BJ (cell line): ENCODE measurements around the gene KCNIP1. TPM values are rescaled to one million over a fixed set of nuclear protein-coding genes. Genes with fewer than 3 reads are reported as not detected.

ENCODE experiments used
- CTCF ChIA-PET: fragments of 350-600 bp; formaldehyde crosslinking; extraction: SDS; loops from one replicate; lab custom pipeline; 2021; ENCODE audit warnings: antibody characterized with exemption, inconsistent platforms; lab: Yijun Ruan, JAX
- POLR2A ChIA-PET: fragments of 300-600 bp; sonication (Branson Sonifier 250); formaldehyde crosslinking; extraction: SDS; loops from one replicate; lab custom pipeline; 2021; ENCODE audit warnings: antibody characterized with exemption; lab: Charles Lee
- DNase-seq: peaks from one replicate; pipeline ENCODE4 v3.0.0-alpha.2; 2011; ENCODE audit warnings: low read depth
- H3K27me3 ChIP-seq: 2 replicates; pipeline ENCODE4 v1.6.0; 2011; ENCODE audit warnings: low read length; ENCODE audit not compliant: control insufficient read depth, insufficient read depth
- H3K36me3 ChIP-seq: 2 replicates; pipeline ENCODE4 v1.5.1; 2011; ENCODE audit warnings: low read length; ENCODE audit not compliant: control insufficient read depth, insufficient read depth
- H3K4me3 ChIP-seq: 2 replicates; pipeline ENCODE4 v1.5.1; 2011; ENCODE audit warnings: low read depth, mild to moderate bottlenecking, control low read depth, low read length
- polyA plus RNA-seq: library from polyadenylated mRNA; depleted of rRNA; stranded (reverse); fragments of >200 nt; gene quantifications from 2 replicates; pipeline ENCODE4 v1.2.3, GENCODE V29; 2011
- TF ChIP-seq, protein P1 (sequence below): IDR thresholded peaks from 2 replicates; pipeline ENCODE4 v1.5.1; 2011; ENCODE audit warnings: low read depth, mild to moderate bottlenecking, control low read depth, inconsistent platforms, low read length, moderate library complexity; ENCODE audit not compliant: insufficient read depth

The KCNIP1 gene
- polyA plus RNA-seq, 1 experiment = not detected

DNA sequence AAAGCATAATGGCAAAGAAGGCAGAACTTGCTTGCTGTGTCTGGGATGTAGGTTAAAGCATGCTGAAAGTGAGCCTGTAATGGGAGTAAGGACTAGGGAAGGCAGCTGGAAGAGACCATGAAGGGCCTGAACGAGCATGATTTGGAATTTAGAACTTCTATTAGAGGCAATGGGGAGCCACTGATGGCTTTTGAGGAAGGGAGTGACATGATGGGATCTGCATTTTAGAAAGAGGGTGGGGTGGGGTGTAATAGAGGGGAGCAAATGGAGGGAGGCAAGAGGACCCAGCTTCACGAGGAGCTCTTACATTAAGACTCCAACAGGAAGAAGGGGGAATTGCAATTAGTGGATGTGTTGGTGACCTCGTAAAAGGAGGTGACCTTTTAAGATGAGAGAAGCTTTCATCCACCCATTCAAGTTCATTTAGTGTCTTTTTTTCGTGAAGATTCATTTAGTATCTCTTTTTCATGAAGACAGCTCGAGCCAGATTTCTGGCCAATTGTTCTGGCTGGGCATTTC lies 266.1 kb downstream of the KCNIP1 start:
- POLR2A ChIA-PET = no interaction called here
- CTCF ChIA-PET = interaction anchor here (2.7 kb wide), 1 partner anchor 25 kb away, joined by 11 read pairs; no protein-coding TSS in a partner anchor
- TF ChIP-seq, protein P1, sequence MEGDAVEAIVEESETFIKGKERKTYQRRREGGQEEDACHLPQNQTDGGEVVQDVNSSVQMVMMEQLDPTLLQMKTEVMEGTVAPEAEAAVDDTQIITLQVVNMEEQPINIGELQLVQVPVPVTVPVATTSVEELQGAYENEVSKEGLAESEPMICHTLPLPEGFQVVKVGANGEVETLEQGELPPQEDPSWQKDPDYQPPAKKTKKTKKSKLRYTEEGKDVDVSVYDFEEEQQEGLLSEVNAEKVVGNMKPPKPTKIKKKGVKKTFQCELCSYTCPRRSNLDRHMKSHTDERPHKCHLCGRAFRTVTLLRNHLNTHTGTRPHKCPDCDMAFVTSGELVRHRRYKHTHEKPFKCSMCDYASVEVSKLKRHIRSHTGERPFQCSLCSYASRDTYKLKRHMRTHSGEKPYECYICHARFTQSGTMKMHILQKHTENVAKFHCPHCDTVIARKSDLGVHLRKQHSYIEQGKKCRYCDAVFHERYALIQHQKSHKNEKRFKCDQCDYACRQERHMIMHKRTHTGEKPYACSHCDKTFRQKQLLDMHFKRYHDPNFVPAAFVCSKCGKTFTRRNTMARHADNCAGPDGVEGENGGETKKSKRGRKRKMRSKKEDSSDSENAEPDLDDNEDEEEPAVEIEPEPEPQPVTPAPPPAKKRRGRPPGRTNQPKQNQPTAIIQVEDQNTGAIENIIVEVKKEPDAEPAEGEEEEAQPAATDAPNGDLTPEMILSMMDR = no peak
- DNase-seq = no peak
- peaks cover 2% of the 10 kb centered on the region for H3K27me3 ChIP-seq
- H3K36me3 ChIP-seq = no peaks in the 10 kb centered on the region
- H3K4me3 ChIP-seq = no peak overlapping the region

DNA sequence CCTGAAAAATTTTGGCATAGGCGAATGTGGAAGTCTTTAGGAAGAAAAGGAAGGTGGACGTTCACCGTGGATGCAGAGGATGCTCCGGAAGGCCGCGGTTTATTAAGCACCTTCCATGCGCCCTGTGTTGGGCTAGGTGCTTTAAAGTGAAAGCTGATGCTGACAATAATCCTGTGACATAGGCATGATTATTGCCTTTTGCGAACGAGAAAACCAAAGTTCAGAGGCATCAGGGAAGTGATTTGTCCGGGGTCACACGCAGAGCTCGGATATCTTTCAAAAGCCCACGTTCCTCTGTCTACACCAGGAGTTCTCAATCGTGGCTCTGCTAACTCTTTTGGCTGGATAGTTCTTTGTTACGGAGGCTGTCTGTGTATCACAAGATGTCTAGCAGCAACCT lies 267.7 kb downstream of the KCNIP1 start:
- Histone ChIP-seq H3K36me3 (no peaks in the 10 kb centered on the region), H3K4me3 (no peak overlapping the region), H3K27me3 (peaks cover 2% of the 10 kb centered on the region)
- TF ChIP-seq, protein P1 = no peak
- CTCF ChIA-PET = interaction anchor here (1.5 kb wide), 1 partner anchor 27 kb away, joined by 5 read pairs; no protein-coding TSS in a partner anchor
- POLR2A ChIA-PET = no interaction called here
- no peak for DNase-seq

DNA sequence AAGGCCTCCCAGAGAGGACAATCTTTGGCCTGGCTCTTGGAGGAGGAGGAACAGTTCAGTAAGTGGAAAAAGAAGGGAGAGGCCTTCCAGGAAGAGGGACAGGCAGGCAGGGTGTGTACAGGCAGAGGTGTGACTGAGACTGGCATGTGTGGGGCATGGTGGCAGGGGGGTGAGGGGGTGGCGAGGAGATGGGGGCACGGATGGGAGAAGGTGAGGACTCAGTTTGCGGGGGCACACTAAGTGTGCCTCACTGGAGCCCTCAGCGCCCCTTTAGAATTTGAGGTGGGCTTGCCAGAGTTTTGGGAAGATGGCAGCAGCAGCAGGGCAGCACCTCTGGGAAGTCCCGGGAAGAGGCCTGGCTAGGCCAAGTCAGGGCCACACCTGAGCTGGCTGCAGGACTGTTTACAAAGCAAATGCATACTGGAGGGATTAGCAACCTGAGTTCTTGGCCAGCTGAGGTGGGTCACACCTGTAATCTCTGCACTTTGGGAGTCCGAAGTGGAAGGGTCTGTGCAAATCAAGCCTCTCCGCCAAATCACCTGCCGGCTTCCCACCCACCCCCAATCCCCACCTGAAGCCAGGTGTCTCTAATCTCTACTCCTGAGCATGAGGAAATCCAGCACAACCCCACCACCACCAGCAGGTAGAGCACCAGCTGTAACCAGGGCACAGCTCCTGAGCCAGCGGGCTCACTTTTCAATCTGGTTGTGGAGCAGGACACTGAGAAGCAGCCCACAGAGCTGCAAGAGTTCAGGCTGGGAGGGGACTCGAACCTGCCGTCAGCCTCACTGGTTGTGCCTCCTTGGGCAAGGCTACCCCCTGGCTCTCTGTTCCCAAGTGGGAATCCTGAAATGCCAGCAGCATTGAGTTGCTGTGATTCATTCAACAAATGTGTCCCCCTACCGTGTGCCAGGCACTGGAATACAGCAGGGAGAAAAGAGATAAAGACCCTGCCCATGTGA lies 269.5 kb downstream of the KCNIP1 start:
- H3K36me3 ChIP-seq = no peaks in the 10 kb centered on the region
- ChIA-PET POLR2A (no interaction called here), CTCF (interaction anchor here (1.5 kb wide), 1 partner anchor 28 kb away, joined by 5 read pairs; no protein-coding TSS in a partner anchor)
- H3K27me3 ChIP-seq = peaks cover 2% of the 10 kb centered on the region
- no peak overlapping the region for H3K4me3 ChIP-seq
- no peak for DNase-seq
- TF ChIP-seq, protein P1 = no peak

DNA sequence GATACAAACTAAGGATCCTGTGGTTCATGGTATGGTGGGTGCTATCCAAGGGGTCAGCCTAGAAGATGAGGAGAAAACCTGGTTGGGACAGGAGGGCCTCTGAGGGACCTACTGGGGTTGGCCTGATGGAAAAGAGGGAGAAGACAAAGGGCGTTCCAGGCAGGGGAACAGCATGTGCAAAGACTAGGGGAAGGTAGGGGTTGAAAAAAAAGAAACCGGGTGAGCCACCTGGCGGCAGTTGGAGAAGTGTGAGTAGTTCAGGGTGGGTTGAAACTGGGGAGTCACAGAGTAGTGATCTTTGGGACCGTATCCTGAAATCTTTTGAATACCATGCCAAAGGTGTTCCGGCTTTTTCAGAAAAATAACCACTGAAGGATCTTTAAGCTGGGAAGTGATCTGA lies 271.0 kb downstream of the KCNIP1 start:
- TF ChIP-seq, protein P1 = no peak
- CTCF ChIA-PET = interaction anchor here (1.5 kb wide), 1 partner anchor 31 kb away, joined by 3 read pairs; no protein-coding TSS in a partner anchor
- no peak for DNase-seq
- Histone ChIP-seq H3K27me3 (peaks cover 2% of the 10 kb centered on the region), H3K36me3 (no peaks in the 10 kb centered on the region), H3K4me3 (no peak overlapping the region)
- POLR2A ChIA-PET = no interaction called here

DNA sequence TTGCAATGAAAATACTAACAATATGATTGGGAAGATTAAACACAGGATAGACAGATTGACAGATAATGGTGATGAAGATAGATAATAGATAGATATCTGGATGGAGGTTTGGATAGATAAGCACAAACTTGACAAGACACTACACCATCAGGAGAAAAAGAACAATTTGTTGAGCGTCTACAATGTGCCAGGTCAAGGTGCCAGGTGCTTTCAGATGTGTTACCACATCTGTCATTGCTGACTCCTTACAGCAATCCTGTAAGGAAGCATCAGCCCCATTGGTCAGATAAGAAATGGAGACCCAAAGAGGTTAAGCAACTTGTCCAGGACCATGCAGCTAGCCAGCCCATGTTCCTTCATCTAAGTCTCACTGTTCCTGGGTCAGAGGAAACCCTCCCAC lies 278.1 kb downstream of the KCNIP1 start:
- Histone ChIP-seq H3K4me3 (no peak overlapping the region), H3K36me3 (no peaks in the 10 kb centered on the region), H3K27me3 (no peaks in the 10 kb centered on the region)
- TF ChIP-seq, protein P1 = no peak
- CTCF ChIA-PET = no interaction called here
- POLR2A ChIA-PET = no interaction called here
- no peak for DNase-seq
